ENCODE data around the gene ANKS1B.

DNA sequence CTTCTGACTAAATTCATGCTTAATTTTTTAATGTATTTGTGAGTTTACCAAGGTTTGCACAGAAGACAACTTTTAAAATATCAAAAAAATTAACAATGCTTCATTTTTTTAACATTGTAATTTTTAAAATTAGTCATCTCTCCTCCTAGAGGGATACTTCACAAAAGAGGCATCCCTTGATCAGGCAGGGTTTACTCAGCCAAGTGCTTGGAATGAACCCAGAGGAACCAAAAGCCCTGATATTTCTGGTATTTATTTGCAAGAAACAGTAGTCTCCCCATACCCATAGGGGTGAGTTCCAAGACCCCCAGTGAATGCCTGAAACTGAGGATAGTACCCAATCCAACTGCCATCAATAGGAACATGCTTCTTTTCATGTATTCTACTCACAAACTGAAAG is 284.7 kb downstream of the ANKS1B start:
- TF ChIP-seq, protein P1, sequence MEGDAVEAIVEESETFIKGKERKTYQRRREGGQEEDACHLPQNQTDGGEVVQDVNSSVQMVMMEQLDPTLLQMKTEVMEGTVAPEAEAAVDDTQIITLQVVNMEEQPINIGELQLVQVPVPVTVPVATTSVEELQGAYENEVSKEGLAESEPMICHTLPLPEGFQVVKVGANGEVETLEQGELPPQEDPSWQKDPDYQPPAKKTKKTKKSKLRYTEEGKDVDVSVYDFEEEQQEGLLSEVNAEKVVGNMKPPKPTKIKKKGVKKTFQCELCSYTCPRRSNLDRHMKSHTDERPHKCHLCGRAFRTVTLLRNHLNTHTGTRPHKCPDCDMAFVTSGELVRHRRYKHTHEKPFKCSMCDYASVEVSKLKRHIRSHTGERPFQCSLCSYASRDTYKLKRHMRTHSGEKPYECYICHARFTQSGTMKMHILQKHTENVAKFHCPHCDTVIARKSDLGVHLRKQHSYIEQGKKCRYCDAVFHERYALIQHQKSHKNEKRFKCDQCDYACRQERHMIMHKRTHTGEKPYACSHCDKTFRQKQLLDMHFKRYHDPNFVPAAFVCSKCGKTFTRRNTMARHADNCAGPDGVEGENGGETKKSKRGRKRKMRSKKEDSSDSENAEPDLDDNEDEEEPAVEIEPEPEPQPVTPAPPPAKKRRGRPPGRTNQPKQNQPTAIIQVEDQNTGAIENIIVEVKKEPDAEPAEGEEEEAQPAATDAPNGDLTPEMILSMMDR (IDR thresholded peaks at IDR 0.05): no peak
- TF ChIP-seq POLR2A (IDR thresholded peaks at IDR 0.05): no peak

Data from Peyer's patch (tissue), 4 donors.